ENCODE results near the gene ZC3H11A.
"Not testable (repeated sequence)": the region's sequence is repeated elsewhere in the genome, so short reads cannot be mapped to it uniquely, and the experiment has no call there.

Gene ZC3H11A

GRCh38 chr1:203795441-203796235 lies at the start of gene ZC3H11A, which contains the start of gene ZBED6:
TSS of gene ZC3H11A (plus strand) at chr1:203795623. CDS start at chr1:203817071, 21,448 bp downstream.
TSS of gene ZBED6 (plus strand) at chr1:203795623. CDS start at chr1:203797523, 1,900 bp downstream.
- Mint-ChIP-seq H3K27me3 (no peaks in the 10 kb centered on the region), H3K27ac (peak within 1 kb of the TSS; percentile 97), H3K36me3 (peaks cover 19% of the 10 kb centered on the region), H3K4me1 (ENCODE audit: low read depth) (peaks cover 54% of the 10 kb centered on the region), H3K4me3 (peak within 1 kb of the TSS; percentile 98), H3K9me3 (ENCODE audit: low read depth) (no peaks in the 10 kb centered on the region)

- H3K36me3 Mint-ChIP-seq: peaks cover 3% of the 10 kb centered on the region
- H3K27ac Mint-ChIP-seq: no peak overlapping the region
These were observed 49.1 kb upstream of the ZC3H11A start for GRCh38 chr1:203746281-203746680.

GRCh38 chr1:203751051-203751450 lies 44.4 kb upstream of the ZC3H11A start:
- no peaks in the 10 kb centered on the region for H3K27me3 Mint-ChIP-seq
- no peak overlapping the region for H3K27ac Mint-ChIP-seq
- peaks cover 28% of the 10 kb centered on the region for H3K4me1 Mint-ChIP-seq (ENCODE audit: low read depth)
- peaks cover 3% of the 10 kb centered on the region for H3K36me3 Mint-ChIP-seq
- no peak overlapping the region for H3K4me3 Mint-ChIP-seq
- H3K9me3 Mint-ChIP-seq (ENCODE audit: low read depth): no peaks in the 10 kb centered on the region

More at GRCh38 chr1:203746281-203746680, 49.1 kb upstream of the ZC3H11A start:
- Mint-ChIP-seq H3K27me3 (no peaks in the 10 kb centered on the region), H3K9me3 (ENCODE audit: low read depth) (no peaks in the 10 kb centered on the region), H3K4me3 (peak overlapping the region; percentile 11), H3K4me1 (ENCODE audit: low read depth) (peaks cover 25% of the 10 kb centered on the region)

GRCh38 chr1:203751618-203752361 lies 43.6 kb upstream of the ZC3H11A start:
- Mint-ChIP-seq H3K4me1 (ENCODE audit: low read depth) (peaks cover 30% of the 10 kb centered on the region), H3K27ac (peak overlapping the region; percentile 16)
- H3K9me3 Mint-ChIP-seq (ENCODE audit: low read depth); H3K4me3 Mint-ChIP-seq; H3K36me3 Mint-ChIP-seq; H3K27me3 Mint-ChIP-seq: not testable (repeated sequence)

DNA sequence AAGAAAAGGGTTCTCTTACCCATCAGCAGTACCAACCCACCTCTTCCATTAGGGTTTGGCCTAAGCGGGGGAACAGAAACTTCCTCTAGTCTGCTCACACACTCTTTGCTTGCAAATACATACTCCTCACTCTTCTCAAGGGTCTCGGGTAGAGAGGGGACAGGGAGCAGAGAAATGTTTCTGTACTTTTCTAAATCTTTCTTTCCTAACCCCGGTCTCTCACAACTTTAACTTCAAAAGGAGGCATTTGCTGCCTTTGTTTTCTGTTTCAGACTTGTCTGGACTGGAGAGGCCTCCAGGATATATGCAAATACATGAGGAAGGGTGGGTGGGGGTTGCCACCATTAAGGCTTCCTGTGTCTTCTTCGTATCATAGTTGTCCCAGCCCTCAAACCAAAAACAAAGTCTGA lies 41.0 kb upstream of the ZC3H11A start:
- H3K4me3 Mint-ChIP-seq: peak overlapping the region; percentile 56
- H3K27me3 Mint-ChIP-seq: no peaks in the 10 kb centered on the region
- H3K27ac Mint-ChIP-seq: peak overlapping the region; percentile 92
- H3K36me3 Mint-ChIP-seq: no peaks in the 10 kb centered on the region
- no peaks in the 10 kb centered on the region for H3K9me3 Mint-ChIP-seq (ENCODE audit: low read depth)
- peaks cover 28% of the 10 kb centered on the region for H3K4me1 Mint-ChIP-seq (ENCODE audit: low read depth)

DNA sequence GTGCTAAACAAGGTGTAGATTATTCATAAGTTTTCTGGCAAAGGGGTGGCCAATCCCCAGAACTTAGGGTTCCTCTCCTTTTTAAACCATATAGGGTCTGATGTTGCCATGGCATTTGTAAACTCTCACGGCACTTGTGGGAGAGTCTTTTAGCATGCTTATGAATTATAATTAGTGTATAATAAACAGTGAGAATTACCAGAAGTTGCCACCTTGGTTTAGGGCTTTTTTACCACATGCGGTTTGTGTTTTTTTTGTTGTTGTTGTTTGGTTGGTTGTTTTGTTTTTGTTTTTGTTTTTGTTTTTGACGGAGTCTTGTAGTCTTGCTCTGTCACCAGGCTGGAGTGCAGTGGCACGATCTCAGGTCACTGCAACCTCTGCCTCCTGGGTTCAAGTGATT lies 39.4 kb upstream of the ZC3H11A start:
- Mint-ChIP-seq H3K9me3 (ENCODE audit: low read depth) (no peaks in the 10 kb centered on the region), H3K4me3 (no peak overlapping the region), H3K4me1 (ENCODE audit: low read depth) (peaks cover 30% of the 10 kb centered on the region), H3K27me3 (no peaks in the 10 kb centered on the region), H3K27ac (no peak overlapping the region), H3K36me3 (no peaks in the 10 kb centered on the region)

DNA sequence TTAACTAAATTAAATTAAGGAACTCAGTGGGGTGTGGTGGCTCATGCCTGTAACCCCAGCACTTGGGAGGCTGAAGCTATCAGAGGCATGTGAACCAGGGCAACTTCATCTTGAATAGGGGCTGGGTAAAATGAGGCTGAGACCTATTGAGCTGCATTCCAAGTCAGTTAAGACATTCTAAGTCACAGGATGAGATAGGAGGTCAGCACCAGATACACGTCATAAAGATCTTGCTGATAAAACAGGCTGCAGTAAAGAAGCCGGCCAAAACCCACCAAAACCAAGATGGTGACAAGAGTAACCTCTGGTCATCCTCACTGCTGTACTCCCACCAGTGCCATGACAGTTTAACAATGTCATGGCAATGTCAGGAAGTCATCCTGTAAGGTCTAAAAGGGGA lies 36.7 kb upstream of the ZC3H11A start:
- H3K27me3 Mint-ChIP-seq; H3K4me3 Mint-ChIP-seq; H3K27ac Mint-ChIP-seq; H3K9me3 Mint-ChIP-seq (ENCODE audit: low read depth); H3K36me3 Mint-ChIP-seq: not testable (repeated sequence)
- peaks cover 31% of the 10 kb centered on the region for H3K4me1 Mint-ChIP-seq (ENCODE audit: low read depth)

- no peak overlapping the region for H3K4me3 Mint-ChIP-seq
- H3K9me3 Mint-ChIP-seq (ENCODE audit: low read depth): no peaks in the 10 kb centered on the region
- H3K27ac Mint-ChIP-seq: no peak overlapping the region
- peaks cover 33% of the 10 kb centered on the region for H3K4me1 Mint-ChIP-seq (ENCODE audit: low read depth)
- peaks cover under 1% of the 10 kb centered on the region for H3K36me3 Mint-ChIP-seq
- no peaks in the 10 kb centered on the region for H3K27me3 Mint-ChIP-seq
These were observed 34.9 kb upstream of the ZC3H11A start for GRCh38 chr1:203760506-203760905.

DNA sequence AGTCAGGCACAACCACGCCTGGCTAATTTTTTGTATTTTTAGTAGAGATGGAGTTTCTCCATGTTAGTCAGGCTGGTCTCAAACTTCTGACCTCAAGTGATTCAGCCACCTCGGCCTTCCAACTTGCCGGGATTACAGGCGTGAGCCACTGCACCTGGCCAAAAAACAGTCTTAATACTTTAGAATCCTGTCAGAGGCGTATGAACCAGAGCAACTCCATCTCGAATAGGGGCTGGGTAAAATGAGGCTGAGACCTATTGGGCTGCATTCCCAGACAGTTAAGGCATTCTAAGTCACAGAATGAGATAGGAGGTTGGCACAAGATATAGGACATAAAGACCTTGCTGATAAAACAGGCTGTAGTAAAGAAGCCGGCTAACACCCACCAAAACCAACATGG lies 33.5 kb upstream of the ZC3H11A start:
- H3K9me3 Mint-ChIP-seq (ENCODE audit: low read depth); H3K36me3 Mint-ChIP-seq; H3K4me3 Mint-ChIP-seq; H3K27me3 Mint-ChIP-seq: not testable (repeated sequence)
- Mint-ChIP-seq H3K27ac (peak overlapping the region; percentile 50), H3K4me1 (ENCODE audit: low read depth) (peaks cover 32% of the 10 kb centered on the region)

- Mint-ChIP-seq H3K4me3 (peak overlapping the region; percentile 74), H3K27me3 (no peaks in the 10 kb centered on the region)
These were observed 31.9 kb upstream of the ZC3H11A start for GRCh38 chr1:203763505-203763904.

GRCh38 chr1:203764105-203765028 lies 31.1 kb upstream of the ZC3H11A start:
- Mint-ChIP-seq H3K9me3 (ENCODE audit: low read depth) (no peaks in the 10 kb centered on the region), H3K4me3 (peak overlapping the region; percentile 93), H3K4me1 (ENCODE audit: low read depth) (peaks cover 49% of the 10 kb centered on the region), H3K36me3 (peaks cover 8% of the 10 kb centered on the region), H3K27ac (peak overlapping the region; percentile 98), H3K27me3 (no peaks in the 10 kb centered on the region)

More at GRCh38 chr1:203763505-203763904, 31.9 kb upstream of the ZC3H11A start:
- peaks cover 6% of the 10 kb centered on the region for H3K36me3 Mint-ChIP-seq
- peak overlapping the region; percentile 98 for H3K27ac Mint-ChIP-seq
- H3K4me1 Mint-ChIP-seq (ENCODE audit: low read depth): peaks cover 41% of the 10 kb centered on the region
- no peaks in the 10 kb centered on the region for H3K9me3 Mint-ChIP-seq (ENCODE audit: low read depth)

DNA sequence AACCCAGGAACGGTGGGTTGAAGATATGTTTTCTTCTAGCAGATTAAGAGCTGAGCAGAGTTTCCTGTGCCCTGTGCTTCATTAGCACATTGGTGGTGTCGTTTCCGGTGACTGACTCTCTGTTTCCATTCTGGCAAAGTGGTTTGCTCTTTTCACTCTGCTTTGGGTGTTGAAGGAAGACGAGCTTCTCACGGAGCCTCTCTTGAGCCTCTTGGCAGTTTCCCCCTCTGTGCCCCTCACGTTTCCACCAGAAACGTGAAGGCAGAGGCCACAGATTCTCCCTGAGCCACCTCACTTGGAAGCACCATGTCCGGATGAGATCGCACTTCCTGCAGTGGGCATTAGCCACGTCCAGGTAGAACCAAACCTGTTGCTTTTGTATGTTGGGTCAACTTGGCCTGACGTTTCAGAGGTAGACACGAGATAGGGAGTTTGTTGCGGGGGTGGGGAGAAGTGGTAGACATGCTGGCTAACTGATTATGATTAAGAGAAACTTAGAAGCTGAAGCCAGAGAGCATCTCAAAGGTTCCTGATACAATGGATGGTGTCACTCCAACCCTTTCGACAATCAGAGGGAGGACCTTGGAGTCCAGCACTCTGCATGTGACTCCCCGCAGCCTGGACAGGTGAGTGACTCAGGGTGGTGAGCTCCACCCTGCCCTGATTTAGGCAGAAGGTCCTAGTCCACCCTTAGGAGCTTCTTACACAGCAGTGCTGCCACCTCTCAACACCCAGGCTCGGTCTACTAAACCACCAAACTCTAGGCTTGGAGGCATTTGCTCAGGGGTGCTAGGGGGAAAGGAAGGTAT lies 30.2 kb upstream of the ZC3H11A start, which contains the start of gene LAX1:
Gene LAX1 (plus strand): TSS at position 155 of the 809 bp plus-strand sequence. CDS start 383 bp downstream, at position 538.
- peak within 1 kb of the TSS; percentile 93 for H3K4me3 Mint-ChIP-seq
- peaks cover 9% of the 10 kb centered on the region for H3K36me3 Mint-ChIP-seq
- no peaks in the 10 kb centered on the region for H3K9me3 Mint-ChIP-seq (ENCODE audit: low read depth)
- no peaks in the 10 kb centered on the region for H3K27me3 Mint-ChIP-seq
- peak within 1 kb of the TSS; percentile 98 for H3K27ac Mint-ChIP-seq
- peaks cover 53% of the 10 kb centered on the region for H3K4me1 Mint-ChIP-seq (ENCODE audit: low read depth)

- peak overlapping the region; percentile 82 for H3K4me3 Mint-ChIP-seq
- peaks cover 12% of the 10 kb centered on the region for H3K36me3 Mint-ChIP-seq
- no peaks in the 10 kb centered on the region for H3K9me3 Mint-ChIP-seq (ENCODE audit: low read depth)
- H3K27ac Mint-ChIP-seq: peak overlapping the region; percentile 94
- peaks cover 53% of the 10 kb centered on the region for H3K4me1 Mint-ChIP-seq (ENCODE audit: low read depth)
- H3K27me3 Mint-ChIP-seq: no peaks in the 10 kb centered on the region
These were observed 27.2 kb upstream of the ZC3H11A start for GRCh38 chr1:203768256-203768655.
